Glomerular visceral epithelial cell (primary cell): ENCODE measurements around the gene PFKFB1.

Experiments
- DNase-seq: peaks from one replicate; pipeline ENCODE4 v3.0.0-alpha.2; 2016; ENCODE audit errors: extremely low spot score

Gene PFKFB1

DNA sequence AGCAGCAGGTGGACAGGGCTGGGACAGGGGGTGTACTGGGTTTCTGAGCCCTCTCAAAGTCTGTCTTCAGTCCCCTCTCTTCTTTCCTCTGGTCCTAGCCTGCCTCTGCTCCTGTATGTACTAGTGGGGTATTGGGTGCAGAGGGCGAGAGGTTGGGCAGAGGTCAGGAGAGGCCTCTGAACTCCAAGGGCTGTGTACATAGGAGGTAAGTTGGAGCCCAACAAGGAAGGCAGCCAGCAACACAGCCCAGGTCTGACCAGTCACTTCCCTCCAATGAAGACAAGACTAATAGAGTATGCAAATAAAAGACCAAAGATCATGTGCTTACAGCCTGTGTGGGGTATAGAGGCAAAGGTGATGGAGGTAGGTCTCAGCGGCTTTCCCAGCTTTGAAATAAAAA is at the start of gene PFKFB1:
TSS of gene PFKFB1 (minus strand) at position 90 of the 400 bp plus-strand sequence. CDS start 181 bp downstream, outside the sequence.
- no peak for DNase-seq

- DNase-seq, result no peak
Measured at GRCh38 chrX:55041514-55041913, 47.5 kb upstream of the PFKFB1 start.

GRCh38 chrX:55039471-55039870 is 45.5 kb upstream of the PFKFB1 start:
- no peak for DNase-seq

- peak; percentile 45 for DNase-seq
Measured at GRCh38 chrX:55033429-55033828, 39.4 kb upstream of the PFKFB1 start.

DNA sequence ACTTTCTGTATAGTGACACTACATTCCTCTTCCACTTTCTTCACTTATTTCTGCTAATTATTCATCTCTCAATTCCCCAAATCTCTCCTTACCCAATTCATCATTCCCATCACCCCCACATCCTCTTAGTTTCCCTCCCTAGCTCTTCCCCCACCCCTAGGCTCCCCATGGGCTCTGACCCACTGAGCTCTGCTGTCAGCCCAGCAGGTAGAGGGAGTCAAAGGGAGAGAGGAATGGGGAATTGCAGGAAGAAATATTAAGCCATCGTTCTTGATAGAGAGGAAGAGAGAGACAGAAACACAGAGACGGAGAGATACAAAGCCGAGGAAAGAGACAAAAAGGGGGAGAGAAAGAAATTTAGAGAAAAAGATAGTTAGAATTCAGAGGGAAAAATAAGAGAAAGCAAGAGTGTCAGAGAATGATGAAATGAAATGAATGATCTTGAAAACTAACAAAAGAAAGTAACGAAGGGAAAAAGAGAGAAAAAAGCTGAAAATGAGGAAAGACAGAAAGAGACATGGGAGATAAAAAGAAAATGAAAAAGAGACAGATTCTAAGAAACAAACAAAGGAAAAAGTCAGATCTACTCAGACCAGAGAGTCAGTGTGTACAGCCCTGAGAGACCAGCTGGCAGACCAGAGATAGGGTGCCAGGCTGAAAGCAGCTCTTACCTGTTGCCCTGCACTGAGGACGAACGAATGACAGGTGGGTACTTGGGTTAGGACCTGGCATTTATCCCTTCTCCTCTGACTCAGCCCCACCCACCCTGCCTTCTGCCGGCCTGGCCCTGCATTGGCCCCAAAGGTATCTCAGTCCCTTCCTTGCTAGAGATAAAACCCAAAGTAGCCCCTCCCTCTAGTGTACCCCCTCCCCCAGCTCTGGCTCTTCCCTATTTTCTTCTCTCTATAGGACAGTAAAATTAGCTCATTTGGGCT is 36.5 kb upstream of the PFKFB1 start, which contains the start of gene ALAS2:
TSS of gene ALAS2 (minus strand) at position 707 of the 935 bp plus-strand sequence. CDS start 4,977 bp downstream, outside the sequence.
- DNase-seq, result no peak

DNA sequence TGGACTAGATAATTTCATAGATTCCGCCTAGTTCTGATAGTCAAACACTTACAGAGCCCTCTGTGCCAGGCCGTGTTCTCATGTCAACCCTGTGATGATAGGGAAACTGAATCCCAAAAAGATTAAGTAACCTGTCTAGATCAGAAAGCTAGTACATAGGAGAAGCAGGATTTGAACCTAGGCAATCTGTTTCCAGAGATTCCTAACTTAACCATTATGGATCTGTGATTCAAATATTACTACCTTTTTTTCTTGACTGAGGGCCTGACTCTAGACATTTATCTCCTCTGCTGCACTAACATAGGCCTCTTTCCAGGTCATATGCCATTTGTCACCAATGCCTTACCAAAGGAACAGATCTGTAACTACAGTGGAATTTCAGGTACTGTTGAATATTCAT is 35.3 kb upstream of the PFKFB1 start:
- DNase-seq, result no peak

- DNase-seq, result no peak
Measured at GRCh38 chrX:55028611-55029010, 34.6 kb upstream of the PFKFB1 start.

- DNase-seq, result no peak
Measured at GRCh38 chrX:55028040-55028439, 34.1 kb upstream of the PFKFB1 start.

- DNase-seq, result no peak
Measured at GRCh38 chrX:55026840-55027239, 32.9 kb upstream of the PFKFB1 start.

DNA sequence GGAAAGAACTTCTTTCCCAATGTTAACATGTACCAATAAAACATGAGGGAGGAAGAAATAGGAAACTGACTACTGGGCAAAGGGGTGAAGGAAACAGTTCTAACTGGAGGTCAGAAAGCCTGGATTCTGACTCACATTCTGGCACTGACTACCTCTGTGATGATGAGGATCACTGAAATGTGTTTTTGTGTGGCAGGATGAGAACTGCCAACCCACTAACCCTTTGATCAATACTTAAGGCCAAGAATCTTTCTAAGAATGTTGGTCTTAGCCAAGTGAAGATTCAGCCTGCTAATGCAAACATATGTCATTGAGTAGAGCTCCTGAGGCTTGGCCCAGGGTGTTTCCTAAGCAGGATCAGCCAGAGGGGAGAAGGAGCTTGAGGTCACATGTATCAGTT is 32.2 kb upstream of the PFKFB1 start:
- no peak for DNase-seq

DNA sequence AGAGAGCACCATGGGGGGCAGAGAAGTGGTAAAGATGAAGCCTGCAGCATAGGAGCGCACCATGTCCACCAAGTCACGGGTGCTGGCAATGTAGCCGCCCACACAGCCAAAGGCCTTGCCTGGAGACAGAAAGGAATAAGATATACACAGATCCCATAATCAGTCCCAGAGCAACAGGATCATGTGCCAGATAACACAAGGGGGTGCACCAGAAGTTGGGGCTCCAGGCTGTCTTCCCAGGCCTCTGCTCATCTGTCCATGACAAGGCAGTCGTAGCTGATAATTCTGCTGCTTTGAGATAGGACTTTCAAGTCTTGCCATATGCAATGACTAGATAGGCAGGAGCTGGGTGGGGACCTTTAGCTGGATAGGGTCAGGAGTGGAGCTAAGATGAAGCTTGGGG is 20.9 kb upstream of the PFKFB1 start:
- DNase-seq, result no peak

- no peak for DNase-seq
Measured at GRCh38 chrX:55011294-55011693, 17.3 kb upstream of the PFKFB1 start.

DNA sequence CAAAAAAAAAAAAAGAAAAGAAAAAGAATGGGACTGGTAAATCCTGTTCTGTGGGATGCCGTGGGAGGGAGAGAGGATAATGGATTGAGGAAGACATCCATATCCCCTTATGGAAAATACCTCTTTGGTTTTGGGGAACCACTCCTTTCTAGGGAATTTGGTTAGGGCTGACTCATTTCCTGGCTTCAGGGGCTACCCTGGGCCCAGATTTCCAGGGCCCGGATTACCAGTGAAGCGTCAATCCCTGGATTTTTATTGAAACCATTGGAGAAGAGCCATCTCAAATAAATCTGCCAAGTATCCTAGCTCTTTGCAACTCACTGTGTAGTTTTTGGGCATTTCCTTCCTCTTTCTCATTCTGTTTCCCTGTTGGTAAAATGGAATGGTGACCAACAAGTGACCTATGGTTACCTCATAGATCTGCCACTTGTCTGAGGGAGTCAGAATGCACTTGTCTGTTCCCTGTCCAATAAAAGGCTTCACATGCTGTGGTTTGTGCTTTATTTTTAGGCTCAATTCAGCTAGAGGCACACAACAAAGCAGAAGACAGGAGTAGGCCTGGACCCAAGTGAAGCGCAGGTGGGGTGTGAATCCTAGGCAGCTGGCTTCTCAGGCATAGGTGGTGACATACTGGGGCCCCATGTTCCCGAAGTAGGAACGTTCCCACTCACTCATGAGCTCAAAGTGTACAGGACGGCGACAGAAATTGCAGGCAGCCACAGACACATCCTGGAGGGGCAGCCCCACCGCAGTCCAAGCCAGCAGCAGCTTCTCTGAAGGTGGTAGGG is 14.8 kb upstream of the PFKFB1 start:
- peak; percentile 6 for DNase-seq

DNA sequence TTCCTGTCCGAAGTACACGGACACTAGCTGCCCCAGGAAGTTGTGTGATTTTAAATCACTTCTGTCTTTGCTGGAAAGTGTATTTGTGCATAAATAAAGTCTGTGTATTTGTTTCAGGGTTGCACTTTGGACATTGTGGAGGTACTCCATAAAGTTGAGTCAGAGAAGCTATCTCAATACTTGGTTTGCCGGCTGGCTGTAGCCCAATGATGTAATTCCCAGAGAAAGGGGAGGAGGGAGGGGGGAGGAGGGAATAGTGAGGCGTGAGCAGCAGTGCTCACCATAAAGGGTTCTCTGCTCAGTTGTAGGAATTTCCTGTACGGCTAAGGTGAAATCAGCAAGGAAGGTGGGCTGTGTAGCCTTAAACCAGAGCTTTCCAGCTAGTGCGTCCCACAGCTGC is 13.7 kb upstream of the PFKFB1 start:
- peak; percentile 55 for DNase-seq

GRCh38 chrX:55006827-55007621 is 13.0 kb upstream of the PFKFB1 start:
- no peak for DNase-seq

- DNase-seq, result no peak
Measured at GRCh38 chrX:55005256-55005655, 11.3 kb upstream of the PFKFB1 start.

- DNase-seq, result no peak
Measured at GRCh38 chrX:55004231-55004630, 10.2 kb upstream of the PFKFB1 start.

- peak; percentile 89 for DNase-seq
Measured at GRCh38 chrX:54999717-55000598, 6.0 kb upstream of the PFKFB1 start, which contains the start of gene APEX2. Gene APEX2, plus strand, starts transcription at chrX:55000363. Its CDS starts 60 bp downstream, at chrX:55000423.

- DNase-seq, result no peak
Measured at GRCh38 chrX:54995621-54996020, 1.6 kb upstream of the PFKFB1 start.

GRCh38 chrX:54994668-54995351 is 822 bp upstream of the PFKFB1 start:
- no peak for DNase-seq
